Measurements from ENCODE around the gene RBM8A.
A peak's percentile ranks its signal among the peaks of the same experiment; 100 is the strongest.

The RBM8A gene

DNA sequence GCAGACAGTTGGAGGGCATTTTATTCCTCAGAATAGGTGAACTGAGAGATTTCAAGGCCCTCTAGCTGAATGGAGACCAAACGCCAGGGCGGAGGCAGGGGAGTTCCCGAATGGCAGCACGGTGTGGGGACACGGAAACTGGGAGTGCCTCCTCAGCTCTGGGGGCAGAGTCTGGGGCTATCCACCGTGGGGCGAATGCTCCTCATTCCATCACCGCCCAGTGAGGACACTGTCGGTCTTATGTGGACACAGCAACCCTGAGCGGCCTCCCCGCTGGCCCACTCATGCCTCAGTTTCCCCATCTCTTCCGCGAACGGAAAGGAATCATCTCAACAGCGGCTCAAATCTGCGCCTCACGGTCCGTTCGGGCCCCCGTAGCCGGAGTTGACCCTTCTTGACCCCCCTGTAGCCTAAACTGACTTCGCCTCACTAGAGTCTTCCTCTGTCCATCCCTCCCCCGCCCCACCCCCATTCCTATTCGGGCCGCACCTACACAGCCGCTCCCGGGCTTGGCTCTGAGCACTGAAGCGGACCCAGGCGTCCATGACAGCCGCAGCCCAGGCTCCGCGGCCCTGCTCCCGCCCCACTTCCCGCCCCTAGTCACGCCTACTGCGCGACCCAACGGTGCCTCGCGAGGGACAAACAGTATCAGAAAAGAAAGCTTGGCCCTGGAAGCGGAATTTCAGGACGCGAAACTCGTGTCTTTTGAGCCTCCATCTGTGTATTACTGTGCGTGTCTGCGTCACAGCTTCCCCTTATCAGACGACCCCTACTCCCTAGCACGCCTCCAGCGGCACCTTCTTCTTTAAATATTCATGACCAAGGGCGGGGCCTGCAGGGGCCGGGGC is 8.9 kb downstream of the RBM8A start, which contains the start of gene PEX11B:
TSS of gene PEX11B (minus strand) at position 574 of the 848 bp plus-strand sequence. CDS start at position 545, 29 bp downstream.
- H3K4me2 ChIP-seq (ENCODE audit: low read length): peak within 1 kb of the TSS; percentile 88
- H3K9ac ChIP-seq: peak within 1 kb of the TSS; percentile 63
- no peaks in the 10 kb centered on the region for H3K4me1 ChIP-seq
- H3K27me3 ChIP-seq (ENCODE audit: control insufficient read depth, insufficient read depth, low read length): no peaks in the 10 kb centered on the region
- TF ChIP-seq, protein P1, sequence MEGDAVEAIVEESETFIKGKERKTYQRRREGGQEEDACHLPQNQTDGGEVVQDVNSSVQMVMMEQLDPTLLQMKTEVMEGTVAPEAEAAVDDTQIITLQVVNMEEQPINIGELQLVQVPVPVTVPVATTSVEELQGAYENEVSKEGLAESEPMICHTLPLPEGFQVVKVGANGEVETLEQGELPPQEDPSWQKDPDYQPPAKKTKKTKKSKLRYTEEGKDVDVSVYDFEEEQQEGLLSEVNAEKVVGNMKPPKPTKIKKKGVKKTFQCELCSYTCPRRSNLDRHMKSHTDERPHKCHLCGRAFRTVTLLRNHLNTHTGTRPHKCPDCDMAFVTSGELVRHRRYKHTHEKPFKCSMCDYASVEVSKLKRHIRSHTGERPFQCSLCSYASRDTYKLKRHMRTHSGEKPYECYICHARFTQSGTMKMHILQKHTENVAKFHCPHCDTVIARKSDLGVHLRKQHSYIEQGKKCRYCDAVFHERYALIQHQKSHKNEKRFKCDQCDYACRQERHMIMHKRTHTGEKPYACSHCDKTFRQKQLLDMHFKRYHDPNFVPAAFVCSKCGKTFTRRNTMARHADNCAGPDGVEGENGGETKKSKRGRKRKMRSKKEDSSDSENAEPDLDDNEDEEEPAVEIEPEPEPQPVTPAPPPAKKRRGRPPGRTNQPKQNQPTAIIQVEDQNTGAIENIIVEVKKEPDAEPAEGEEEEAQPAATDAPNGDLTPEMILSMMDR (IDR thresholded peaks at IDR 0.05): no peak
- H3K36me3 ChIP-seq (ENCODE audit: control insufficient read depth, insufficient read depth, low read length): no peaks in the 10 kb centered on the region
- peak within 1 kb of the TSS; percentile 76 for H3K4me3 ChIP-seq (ENCODE audit: low read depth, low read length)
- peak within 1 kb of the TSS; percentile 87 for H2AFZ ChIP-seq
- no peaks in the 10 kb centered on the region for H3K79me2 ChIP-seq
- H3K27ac ChIP-seq: peak within 1 kb of the TSS; percentile 92
- H3K9me3 ChIP-seq (ENCODE audit: control insufficient read depth, low read length): no peaks in the 10 kb centered on the region

DNA sequence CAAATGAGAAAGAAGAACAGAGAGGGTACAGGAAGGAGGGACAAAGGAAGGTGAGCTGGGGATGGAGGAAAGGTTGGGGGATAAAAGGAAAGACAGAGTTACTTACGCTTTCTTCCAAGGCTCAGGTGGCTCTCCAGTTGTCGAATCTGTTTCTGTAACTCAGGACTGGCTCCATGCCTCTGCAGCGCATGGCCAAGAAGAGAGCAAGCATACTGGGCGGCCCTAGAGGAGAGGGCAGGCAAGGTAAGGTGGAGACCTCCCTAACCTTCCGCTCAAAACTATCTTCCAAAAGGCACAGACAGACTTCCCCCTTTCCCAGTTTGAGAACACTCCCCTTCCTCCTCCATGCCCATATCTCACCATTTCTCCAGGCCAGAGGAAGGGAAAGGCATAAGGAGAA is 9.7 kb downstream of the RBM8A start:
- Histone ChIP-seq H3K4me2 (ENCODE audit: low read length) (peak overlapping the region; percentile 88), H3K79me2 (no peaks in the 10 kb centered on the region), H3K36me3 (ENCODE audit: control insufficient read depth, insufficient read depth, low read length) (no peaks in the 10 kb centered on the region), H3K27ac (peak overlapping the region; percentile 92), H2AFZ (no peak overlapping the region), H3K4me3 (ENCODE audit: low read depth, low read length) (peak overlapping the region; percentile 76), H3K9me3 (ENCODE audit: control insufficient read depth, low read length) (no peaks in the 10 kb centered on the region), H3K4me1 (no peaks in the 10 kb centered on the region), H3K27me3 (ENCODE audit: control insufficient read depth, insufficient read depth, low read length) (no peaks in the 10 kb centered on the region), H3K9ac (no peak overlapping the region)
- TF ChIP-seq, protein P1 (IDR thresholded peaks at IDR 0.05): no peak

DNA sequence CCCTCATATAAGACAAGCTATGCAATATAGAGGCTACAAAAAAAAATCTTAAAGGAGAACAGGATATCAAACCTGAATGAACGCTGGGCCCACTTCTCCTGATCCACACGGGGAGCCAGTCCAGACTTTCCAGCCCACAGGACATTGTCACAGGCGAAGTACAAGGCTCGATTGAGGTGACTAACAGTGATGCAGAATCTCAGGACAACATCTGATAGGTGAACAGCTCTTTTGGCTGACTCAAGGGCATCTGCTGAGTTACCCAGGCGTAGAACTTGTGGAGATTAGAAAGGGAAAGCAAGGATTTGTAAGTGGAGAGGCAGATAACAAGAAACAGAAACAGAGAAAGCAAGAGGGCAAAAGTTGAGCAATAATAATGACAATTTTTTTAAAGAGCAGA is 10.5 kb downstream of the RBM8A start:
- no peaks in the 10 kb centered on the region for H3K9me3 ChIP-seq (ENCODE audit: control insufficient read depth, low read length)
- H3K4me1 ChIP-seq: no peaks in the 10 kb centered on the region
- H3K27me3 ChIP-seq (ENCODE audit: control insufficient read depth, insufficient read depth, low read length): no peaks in the 10 kb centered on the region
- H3K79me2 ChIP-seq: no peaks in the 10 kb centered on the region
- no peak overlapping the region for H3K27ac ChIP-seq
- no peak overlapping the region for H3K9ac ChIP-seq
- TF ChIP-seq, protein P1 (IDR thresholded peaks at IDR 0.05): no peak
- no peaks in the 10 kb centered on the region for H3K36me3 ChIP-seq (ENCODE audit: control insufficient read depth, insufficient read depth, low read length)
- H3K4me3 ChIP-seq (ENCODE audit: low read depth, low read length): no peak overlapping the region
- H2AFZ ChIP-seq: no peak overlapping the region
- H3K4me2 ChIP-seq (ENCODE audit: low read length): no peak overlapping the region

DNA sequence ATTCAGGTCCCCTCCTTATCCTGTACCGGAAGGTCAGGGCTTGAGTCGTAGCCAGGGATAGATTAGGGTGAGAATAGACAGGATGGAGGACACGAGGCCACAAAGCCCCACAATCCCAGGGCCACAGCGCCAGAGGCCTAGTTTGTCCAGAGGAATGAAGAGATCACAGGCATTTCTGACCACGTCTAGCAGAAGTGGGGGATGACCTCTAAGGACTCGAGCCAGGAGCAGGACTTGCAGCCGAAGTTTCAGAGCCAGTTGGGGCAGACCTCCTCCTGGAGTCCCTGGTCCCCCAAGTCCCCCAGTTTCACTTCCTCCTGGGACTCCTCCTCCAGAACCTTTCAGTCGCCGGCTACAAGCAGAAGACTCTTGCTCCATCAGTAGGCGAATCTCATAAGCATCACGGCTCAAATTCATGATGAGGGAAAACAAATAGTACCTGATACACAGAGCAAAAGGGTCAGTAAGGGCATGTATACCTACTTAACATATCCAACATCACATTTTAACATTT is 15.1 kb downstream of the RBM8A start:
- Histone ChIP-seq H3K79me2 (no peaks in the 10 kb centered on the region), H3K9ac (no peak overlapping the region)
- TF ChIP-seq, protein P1 (IDR thresholded peaks at IDR 0.05): no peak

More for the DNA sequence above, 15.1 kb downstream of the RBM8A start:
- H3K4me3 ChIP-seq (ENCODE audit: low read depth, low read length): no peak overlapping the region
- no peak overlapping the region for H2AFZ ChIP-seq
- H3K36me3 ChIP-seq (ENCODE audit: control insufficient read depth, insufficient read depth, low read length): no peaks in the 10 kb centered on the region
- no peaks in the 10 kb centered on the region for H3K27me3 ChIP-seq (ENCODE audit: control insufficient read depth, insufficient read depth, low read length)
- H3K27ac ChIP-seq: no peak overlapping the region
- peaks cover 2% of the 10 kb centered on the region for H3K4me1 ChIP-seq
- H3K4me2 ChIP-seq (ENCODE audit: low read length): no peak overlapping the region
- H3K9me3 ChIP-seq (ENCODE audit: control insufficient read depth, low read length): no peaks in the 10 kb centered on the region
